Left renal pelvis (tissue), 4 donors: ENCODE measurements around the gene PRG2. TPM values are rescaled to one million over a fixed set of nuclear protein-coding genes. Genes with fewer than 3 reads are reported as not detected.
"Not testable (repeated sequence)": the region's sequence is repeated elsewhere in the genome, so short reads cannot be mapped to it uniquely, and the experiment has no call there.

Source experiments
- DNase-seq, 4 donors: peaks; one replicate each; pipeline ENCODE4 v3.0.0-alpha.2; 2013; ENCODE audit warnings: low read depth in 4 of 4, low spot score in 3 of 4
- polyA plus RNA-seq, 4 donors: library from polyadenylated mRNA; unstranded; fragments of 120-200 nt; gene quantifications; one replicate each; pipeline ENCODE4 v1.2.1, GENCODE V29; 2013; ENCODE audit not compliant: insufficient read length in 4 of 4

Gene PRG2
- polyA plus RNA-seq, 4 donors: 0.20 to 2.2 (median 0.78) TPM

DNA sequence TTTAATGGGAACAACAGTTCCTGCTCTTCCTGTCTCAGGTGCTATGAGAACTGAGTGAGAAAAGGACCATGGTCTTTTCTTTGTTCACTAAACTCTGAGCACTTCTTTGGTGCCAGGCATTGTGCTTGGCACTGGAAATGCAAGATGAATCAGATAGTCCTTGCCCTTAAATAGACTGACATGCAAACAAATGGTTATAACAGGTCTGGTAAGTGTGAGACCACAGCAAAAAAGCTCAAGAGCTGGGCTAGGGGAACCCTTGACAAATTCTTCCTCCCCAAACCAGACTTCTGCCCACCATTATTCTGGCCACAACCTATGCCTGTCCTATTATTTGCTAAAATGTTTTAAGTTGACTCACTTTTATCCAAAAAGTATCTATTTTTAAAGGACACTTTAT, 31.4 kb upstream of the PRG2 start:
- no peak for DNase-seq

DNA sequence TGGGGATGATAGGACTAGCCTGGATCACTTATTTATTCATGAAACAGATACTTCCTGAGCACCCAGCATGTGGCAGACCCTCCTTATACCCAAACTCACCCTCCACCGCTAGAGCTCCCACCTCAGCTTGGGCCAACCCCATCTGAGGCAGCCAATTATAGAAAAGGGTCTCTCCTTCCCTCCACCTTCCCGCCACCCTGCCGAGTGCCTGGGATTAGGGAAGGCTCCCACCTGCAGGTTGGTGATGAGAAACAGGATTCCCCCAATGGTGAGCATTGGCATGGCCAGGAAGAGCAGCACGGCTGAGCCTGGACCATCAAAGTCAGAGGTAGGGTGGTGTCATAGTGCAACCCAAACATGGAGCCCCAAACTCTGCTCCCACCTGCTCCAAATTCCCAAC, 30.6 kb upstream of the PRG2 start:
- no peak for DNase-seq

DNA sequence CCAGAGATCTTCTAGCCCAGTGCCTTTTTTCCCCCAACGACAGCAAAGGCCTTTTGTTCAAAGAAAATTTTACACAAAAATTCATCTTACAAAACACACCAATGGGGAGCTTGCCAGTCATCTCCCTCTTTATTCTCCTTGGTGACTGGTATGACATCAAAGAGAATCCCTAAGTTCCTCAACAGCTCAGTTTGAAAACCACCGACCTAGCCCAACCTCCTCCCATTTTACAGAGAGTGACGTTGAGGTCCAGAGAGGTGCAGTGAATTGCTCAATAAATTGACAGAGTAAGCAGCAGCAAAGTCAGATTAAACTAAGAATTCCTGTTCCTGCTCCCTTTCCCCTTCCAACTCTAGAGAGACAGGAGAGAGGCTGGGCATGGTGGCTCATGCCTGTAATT, 28.7 kb upstream of the PRG2 start:
- no peak for DNase-seq

DNA sequence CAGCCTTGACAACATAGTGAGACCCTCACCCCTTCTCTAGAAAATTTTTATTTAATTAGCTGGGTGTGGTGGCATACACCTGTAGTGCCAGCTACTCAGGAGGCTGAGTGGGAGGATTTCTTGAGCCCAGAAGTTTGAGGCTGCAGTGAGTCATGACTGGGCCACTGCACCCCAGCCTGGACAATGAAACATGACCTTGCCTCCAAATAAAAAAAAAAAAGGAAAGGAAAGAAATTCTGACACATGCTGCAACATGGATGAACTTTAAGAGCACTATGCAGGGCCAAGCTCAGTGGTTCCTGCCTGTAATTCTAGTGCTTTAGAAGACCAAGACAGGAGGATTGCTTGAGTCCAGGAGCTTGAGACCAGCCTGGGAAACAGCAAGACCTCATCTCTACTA, 27.7 kb upstream of the PRG2 start:
- DNase-seq: no peak

DNA sequence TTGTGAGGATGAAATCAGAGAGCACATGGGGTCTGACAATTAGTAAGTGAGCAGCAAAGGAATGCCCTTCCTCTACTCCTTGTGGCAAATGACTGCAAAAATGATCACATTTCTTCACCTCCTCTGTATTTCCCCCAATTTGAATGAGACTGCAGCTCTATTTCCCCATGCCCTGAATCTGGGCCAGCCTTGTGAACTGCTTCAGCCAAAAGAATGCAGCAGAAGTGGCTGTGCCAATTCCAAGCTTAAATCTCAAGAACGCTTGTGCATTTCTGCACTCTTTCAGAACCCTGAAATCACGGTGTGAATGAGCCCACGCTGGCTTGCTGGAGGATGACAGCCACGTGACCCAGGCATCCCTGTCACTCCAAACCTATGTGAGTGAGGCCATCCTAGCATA, 26.6 kb upstream of the PRG2 start:
- DNase-seq: no peak

DNA sequence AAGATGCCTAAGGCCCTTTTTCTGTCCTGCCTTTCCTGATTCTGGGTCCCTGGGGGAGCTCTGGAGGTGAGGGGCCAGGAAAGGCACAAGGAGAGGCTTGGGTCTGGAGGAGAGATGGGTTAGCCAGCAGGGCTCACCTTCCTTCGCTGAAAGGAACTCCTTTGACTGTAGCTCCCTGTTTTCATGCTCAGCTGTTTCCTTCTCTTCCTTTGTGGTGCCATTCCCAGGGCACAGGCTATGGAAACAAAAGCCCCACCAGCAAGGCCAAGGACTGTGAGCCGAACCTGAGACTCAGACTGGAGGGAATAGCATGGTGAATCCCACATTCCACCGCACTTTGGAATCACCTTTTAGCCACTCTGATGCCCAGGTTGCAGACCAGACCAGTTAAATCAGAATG, 26.0 kb upstream of the PRG2 start:
- DNase-seq: no peak

DNA sequence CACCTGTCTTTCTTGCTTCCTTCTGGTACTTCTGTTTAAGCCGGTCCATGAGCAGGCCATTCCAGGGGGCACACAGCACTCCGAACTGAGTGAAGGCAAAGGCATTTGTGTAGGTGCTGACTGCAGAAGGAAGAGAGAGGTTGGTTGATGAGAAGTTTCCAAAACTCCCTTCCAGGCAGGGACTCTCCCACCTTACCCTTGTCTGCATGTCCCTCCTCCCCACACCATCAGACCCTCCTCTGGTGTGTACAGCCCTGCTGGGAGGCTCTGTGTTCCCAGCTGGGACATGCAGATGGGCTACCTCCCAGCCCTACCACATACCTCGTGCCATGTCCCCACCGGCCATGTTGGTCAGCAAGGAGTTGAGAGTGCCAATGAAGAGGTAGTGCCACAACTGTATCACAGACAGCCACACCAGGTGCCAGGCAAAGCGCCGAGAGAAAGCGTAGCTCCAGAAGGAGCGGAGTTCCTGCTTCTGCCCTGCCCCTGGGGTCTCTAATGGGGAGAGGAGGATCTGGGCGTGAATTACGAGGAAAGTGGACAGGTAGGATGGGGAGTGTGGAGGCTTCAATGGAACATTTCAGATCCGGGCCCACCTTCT, 24.3 kb upstream of the PRG2 start:
- no peak for DNase-seq

DNA sequence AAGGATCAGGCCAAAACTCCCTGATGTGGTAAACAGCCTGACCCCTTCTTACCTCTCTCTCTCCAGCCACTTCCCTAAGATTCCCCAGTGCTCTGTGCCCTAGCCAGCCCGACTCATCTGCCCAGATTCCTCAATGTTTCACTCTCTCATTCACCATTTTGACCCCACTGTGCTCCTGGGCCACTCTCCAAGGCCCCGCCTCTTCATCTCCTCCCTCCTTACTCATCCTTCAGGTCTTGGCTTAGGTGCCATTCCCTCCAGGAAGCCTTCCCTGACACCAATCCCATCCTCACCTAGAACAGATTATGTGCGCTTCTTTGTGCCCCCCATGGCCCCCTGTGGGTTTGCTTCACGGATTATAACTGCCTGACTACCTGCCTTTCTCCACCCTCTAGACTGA, 23.2 kb upstream of the PRG2 start:
- DNase-seq: no peak

DNA sequence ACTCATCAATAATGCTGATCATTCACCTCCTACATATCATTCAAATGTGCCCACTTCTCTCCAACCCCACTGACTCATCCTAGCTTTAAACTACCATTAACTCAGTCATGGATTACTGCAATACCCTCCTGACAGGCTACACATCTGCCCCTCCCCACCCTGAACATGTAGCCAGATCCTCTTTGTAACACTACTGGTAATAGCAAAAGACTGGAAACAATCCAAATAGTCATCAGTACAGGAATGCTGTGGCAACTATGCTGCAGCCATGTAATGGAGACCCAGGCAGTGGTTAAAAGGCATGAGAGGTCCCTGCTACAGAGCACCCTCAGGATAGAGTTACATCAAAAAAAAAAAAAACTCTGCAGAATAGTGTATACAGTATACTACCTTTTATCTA, 19.8 kb upstream of the PRG2 start:
- no peak for DNase-seq

DNA sequence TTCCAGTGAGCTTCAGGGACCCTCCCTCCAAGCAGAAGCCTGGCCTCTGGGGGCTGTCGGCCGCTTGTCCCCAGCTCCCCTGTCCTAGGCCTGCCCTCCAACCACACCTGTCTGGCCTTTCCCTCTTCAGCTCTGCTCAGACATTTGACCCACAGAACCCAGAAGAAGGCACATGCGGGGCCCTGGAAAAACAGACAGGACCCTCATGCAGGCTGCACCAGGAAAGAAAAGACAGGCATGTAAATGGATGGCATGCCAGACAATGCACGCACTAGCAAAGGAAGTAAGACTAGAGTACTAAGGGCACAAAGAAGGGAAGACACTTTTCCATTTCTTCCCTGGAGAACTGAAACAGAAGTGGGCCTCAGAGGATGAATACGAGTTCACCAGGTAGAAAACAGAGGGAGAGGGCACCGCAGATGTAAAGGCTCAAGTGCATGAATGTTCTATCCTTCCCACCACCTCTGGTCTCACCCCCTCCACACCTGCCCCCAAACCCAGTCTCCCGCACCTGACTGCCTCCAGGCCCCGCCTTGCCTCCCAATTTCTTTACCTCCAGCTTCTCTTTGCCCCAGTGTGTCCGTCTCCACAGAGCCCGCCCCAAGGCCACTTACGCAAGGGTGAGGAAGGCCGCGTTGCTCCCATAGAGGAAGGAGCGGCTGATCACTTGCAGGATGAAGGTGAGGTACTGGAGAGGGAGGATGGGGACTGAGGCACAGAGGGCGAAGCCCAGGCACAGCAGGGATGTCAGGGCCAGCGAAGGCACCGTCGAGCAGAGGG, 19.1 kb upstream of the PRG2 start:
- DNase-seq: no peak

DNA sequence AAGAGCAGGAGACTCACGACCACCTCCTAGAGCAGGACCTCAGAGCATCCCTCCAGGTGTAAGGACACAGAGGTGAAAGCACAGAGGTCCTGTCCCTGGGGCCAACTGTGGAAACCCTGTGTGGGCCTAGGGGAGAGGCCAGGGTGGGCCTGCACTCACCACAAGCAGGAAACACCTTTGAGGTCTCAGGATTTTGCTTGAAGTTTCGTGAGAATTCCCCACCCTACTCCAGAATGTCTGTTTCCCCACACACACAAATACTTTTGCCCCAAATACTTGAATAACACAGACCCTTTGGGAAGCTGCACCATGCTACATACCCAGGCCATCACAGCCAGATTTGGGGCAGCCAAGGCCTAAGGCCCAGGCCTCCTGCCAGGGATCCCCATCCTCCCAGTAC, 18.3 kb upstream of the PRG2 start:
- no peak for DNase-seq

DNA sequence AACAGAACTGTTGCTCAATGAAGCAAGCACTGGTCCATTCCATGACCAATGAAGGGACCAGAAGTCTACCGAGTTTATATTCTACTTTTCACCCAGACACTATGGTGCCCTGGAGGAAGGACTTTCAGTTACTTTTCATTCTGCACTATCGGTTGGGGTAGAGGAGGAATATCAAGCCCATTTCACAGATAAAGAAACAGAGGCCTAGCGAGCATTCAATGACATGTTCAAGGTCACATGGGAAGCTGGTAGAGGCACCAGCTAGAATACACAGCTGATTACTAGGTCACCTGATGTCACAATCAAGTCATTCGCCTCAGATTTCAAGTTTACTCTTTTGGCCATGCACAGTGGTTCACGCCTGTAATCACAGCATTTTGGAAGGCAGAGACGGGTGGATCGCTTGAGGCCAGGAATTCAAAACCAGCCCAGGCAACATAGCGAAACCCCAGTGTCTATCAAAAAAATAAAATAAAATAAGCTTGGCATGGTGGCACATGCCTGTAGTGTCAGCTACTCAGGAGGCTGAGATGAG, 17.6 kb upstream of the PRG2 start:
- no peak for DNase-seq

DNA sequence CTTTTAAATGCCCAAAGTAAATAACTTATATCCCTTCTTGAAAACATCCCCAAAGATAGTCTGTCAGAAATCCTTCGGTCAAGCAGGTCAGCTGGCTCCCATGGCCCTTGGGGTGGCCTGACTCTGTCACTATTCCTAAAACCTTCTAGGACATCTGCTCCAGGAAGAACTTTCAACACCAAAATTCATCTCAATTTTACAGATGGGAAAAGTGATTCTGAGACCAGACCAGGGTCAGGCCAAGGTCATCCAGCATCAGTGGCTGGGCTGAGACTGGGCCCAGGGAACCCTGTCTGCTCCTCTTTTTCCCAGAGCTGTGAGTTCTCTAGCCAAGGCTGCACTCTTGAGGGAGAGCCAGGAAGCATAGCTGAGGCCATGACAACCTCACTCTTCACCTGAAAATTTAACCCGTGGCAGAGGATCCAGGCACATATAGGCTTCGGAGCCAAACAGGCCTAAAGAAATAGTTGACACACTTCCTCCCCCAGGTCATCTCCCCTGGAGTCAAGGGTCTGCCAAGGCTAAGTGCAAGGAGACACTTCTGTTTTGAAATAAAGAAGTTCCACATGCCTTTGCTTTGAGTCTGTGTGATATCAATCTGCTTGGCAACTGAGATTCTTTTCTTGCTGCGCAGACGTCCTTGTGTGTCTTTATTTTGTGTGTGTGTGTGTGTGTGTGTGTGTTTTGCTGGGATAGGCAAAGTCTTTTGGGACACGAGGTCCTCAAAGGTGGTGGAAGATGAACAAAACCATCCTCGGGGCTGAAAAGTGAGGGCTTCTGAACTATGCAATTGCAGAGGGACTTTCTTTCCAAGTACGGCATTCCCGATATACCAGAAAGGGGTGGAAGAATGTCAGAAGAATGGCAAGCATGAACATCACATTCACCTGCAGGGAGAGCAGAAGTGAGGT, 16.8 kb upstream of the PRG2 start:
- DNase-seq: no peak

DNA sequence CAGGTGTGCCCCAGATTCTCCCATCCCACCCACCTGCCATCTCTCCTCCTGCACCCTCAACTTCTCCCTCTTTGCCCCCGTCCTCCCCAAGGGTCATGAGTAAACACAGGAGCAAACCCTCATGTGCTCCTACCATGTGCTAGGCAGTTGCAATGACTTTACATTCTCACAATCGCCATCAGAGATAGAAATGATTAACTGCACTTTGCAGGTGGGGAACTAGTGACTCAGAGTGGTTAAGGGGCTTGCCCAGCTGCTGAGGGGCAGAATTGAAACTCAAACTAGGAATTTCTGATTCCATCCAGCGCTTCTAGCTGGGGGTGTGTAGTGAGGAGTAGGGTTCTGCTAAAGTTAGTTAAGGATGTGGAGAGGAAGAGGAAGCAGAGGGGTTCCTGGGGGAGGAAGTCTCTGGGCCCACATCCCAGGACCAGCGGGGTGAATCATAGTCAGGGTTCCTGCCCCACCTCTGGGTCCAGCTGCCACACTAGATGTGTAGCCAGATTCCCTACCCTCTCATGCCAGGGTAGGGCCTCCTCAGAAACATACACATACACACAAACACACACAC, 16.0 kb upstream of the PRG2 start:
- no peak for DNase-seq

DNA sequence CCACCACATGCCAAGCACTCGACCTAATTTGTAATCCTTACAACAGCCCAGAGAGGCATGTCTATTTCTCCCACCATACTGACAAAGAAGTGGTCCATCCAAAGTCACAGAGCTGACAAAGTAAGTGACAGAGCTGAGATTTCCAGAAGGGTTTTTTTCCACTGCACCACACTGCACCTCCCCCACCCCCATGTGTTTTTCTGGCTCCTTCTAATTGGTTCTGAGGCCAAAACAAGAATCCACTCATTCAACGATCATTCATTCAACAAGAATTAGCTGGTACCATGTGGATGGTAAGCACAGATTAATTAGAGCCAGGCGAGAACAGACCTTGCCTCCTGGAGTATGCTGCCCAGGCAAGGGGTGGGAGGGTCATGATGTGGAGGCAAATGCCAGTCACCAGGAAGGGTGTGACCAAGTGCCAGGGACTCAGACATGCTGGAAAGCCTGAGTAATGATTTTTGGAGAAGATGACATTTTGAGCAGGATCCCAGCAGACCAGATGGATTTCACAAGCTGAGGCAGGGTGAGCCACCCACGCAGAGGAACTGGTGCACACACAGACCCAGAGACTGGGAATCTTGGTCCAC, 14.9 kb upstream of the PRG2 start:
- DNase-seq: no peak

DNA sequence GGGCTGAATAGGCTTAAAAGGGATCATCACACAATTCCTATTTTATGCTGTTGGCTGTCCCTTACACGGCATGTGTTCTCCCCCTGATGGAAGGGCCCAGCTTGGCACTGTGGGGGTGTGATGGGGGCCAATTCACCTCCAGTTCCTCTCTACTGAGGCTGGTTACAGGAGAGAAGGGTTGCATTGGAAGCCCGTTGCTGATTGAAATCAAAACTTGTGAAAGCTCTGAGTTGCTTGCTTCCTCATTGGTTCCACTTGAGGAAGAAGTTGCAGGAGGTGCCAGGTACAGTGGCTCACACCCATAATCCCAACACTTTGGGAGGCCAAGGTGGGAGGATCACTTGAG, 13.3 kb upstream of the PRG2 start:
- no peak for DNase-seq

DNA sequence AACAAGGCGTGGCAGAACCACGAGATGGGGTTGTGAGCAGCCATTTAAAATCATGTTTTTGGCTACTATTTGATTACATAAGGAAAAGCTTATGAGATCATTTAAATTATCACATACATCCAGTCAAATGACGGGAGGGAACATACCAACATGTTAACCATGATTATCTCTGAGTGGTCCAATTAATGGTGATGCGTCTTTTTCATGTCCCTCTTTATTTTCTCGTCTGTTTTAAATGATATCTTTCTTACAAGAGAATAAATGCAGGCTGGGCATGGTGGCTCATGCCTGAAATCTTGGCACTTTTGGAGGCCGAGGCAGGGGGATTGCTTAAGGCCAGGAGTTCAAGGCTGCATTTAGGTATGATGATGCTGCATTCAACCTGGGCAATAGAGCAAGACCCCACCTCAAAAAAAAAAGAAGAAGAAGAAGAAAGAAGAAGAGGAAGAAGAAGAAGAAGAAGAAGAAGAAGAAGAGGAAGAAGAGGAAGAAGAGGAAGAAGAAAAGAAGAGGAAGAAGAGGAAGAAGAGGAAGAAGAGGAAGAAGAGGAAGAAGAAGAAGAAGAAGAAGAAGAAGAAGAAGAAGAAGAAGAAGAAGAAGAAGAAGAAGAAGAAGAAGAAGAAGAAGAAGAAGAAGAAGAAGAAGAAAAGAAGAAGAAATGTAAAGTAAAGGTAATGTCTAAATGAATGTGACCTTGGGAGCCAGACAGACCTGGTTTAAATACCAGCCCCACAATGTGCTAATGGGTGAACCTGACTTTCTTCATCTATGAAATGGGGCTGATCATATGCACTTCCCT, 12.8 kb upstream of the PRG2 start:
- DNase-seq: not testable (repeated sequence)

DNA sequence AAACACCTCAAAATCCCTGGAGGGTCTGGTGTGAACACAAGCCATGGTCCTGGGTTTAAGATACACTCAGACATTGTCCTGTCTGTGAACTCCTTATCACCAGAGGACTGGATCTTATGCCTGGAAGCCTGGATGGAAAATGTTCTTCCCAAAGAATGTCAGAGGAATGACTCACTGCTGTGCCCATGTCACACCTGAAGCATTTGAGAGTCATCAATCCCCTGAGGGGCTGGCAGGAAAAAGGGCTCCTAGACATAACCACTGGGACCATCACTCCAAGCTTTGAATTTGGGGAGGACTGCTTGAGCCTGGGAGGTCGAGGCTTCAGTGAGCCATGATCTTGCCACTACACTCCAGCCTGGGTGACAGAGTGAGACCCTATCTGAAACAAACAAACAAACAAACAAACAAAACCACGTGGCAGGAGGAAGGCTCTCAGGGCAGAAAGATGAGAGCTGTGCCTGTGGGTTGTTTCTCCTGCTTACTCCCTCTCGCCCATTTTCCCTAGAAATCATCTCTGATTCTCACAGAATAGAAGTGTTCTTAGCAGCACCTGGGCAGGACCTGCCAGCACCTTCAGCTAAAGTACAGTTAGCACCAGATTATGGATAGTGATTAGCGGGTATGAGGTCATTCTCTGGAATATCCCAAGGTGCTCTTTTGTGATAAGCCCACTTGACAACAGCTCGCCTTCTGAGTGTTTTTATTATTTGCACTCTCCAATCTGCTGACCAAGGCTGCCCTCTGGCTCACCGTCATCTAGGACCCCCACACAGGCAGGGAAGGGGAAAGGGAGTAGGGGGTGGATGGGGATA, 11.9 kb upstream of the PRG2 start:
- no peak for DNase-seq

DNA sequence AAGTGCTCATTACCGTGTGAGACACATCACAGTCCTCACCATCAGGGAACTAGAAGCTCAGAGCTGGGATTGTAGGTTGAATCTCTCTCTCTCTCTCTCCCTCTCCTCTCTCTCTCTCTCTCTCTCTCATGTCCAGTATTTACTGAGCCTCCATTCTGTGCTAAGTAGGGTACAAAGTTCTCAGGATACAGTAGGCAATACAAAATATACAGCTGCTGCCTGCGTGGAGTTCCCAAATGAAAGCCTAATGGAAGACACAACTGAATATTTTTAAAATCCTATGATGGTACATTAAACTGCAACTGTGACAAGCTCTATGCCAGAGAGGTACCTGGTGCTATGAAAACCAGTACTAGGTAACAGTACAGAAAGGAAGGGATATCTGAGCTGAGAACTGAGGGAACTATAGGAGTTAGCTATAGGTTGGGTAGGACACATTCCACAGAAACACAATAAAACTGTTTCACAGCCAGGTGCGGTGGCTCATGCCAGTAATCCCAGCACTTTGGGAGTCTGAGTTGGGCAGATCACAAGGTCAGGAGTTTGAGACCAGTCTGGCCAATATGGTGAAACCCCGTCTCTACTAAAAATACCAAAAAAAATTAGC, 9.6 kb upstream of the PRG2 start:
- no peak for DNase-seq
